ENCODE data around the gene FBXW5. TPM values are rescaled to one million over a fixed set of nuclear protein-coding genes. Genes with fewer than 3 reads are reported as not detected.

The FBXW5 gene
- total RNA-seq, 1 experiment from 2014 or later: 40.4 TPM

DNA sequence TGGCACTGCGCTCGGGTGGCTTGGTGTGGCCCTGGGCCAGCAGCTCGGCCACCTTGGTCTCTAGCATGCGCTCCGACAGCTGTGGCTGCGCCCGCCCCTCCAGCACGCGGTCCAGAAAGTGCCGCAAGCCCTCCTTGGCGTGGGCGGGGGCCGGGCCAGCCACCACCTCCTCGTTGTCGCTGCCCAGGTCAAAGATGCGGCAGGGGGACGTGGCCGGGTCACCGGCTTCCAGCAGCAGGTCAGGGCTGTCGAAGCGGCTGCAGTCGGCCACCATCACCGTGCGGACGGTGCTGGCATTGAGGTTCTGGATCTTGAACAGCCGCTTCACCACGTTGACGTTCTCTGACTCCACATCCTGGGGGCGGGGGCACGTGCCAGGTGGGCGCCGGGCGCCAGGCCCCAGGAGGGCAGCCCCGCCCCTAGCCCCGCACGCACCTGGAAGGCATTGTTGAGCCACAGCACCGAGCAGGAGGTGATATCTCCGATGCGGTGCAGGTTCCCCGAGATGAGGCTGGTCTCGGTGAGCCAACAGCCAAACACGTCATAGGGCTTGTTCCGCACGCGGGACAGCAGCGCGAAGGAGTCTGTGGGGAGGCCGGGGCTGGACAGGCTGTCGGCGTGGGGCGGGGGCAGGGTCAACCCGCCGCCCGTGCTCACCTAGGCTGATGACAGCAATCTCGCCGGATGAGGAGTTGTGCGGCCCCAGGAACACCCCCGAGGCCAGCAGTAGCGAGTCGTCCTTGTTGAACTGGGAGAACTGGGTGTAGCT lies 2.2 kb downstream of the FBXW5 start:
- Histone ChIP-seq H3K4me1 (peaks cover 3% of the 10 kb centered on the region; the same call in 1 of the 2 replicates), H3K36me3 (peaks cover 46% of the 10 kb centered on the region), H3K4me3 (no peak overlapping the region), H3K27ac (no peak overlapping the region), H3K9me3 (replicated peaks) (0 out of 2 replicates have a peak, but pooled peaks cover 2% of the 10 kb centered on the region), H3K27me3 (peaks cover 3% of the 10 kb centered on the region; the same call in 1 of the 2 replicates)
- no peak for DNase-seq

DNA sequence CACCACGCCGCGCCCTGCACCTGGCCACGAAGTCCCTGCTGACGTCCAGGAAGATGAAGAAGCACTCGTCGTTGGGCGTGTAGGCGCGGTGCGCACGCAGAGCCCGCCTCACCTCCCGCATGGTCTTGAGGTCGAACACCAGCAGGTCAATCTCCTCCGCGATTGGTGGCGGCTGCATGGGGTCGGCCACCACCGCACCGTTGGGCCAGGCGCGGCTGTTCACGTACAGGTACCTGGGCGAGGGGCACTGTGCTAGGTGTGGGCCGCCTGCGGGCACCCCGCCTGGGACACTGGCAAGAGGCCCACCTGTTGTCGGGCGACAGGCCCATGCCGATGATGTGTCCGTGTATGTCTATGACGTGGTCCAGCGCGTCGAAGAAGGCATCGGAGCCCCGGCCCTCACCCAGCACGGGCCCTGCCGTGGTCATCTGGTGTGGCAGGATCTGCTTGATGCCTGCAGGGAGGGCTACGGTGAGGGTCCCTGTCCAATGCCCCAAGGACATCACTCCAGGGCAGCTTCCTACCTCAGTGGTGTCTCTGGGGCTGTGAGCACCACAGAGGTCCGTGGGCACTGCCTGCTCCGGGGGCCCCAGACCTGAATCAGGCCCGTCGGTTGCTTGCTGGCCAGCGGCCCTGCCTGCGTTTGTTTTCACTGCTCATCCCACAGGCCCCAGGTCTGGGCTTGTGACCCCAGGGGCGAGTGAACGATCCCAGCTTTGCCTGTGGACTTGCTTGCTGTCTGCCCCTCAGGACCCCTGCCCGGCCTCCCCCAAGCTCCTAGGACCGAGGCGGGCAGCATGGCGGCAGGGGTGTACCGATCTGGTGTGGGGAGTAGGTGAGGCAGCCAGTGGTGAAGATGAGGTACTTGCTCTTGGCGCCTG lies 3.1 kb downstream of the FBXW5 start:
- no peak overlapping the region for H3K4me3 ChIP-seq
- no peak for DNase-seq
- no peak overlapping the region for H3K27ac ChIP-seq
- H3K4me1 ChIP-seq: peaks cover 3% of the 10 kb centered on the region; the same call in 1 of the 2 replicates
- H3K36me3 ChIP-seq: peaks cover 48% of the 10 kb centered on the region
- no peaks in the 10 kb centered on the region for H3K27me3 ChIP-seq
- 0 out of 2 replicates have a peak, but pooled peaks cover 2% of the 10 kb centered on the region for H3K9me3 ChIP-seq (replicated peaks)

DNA sequence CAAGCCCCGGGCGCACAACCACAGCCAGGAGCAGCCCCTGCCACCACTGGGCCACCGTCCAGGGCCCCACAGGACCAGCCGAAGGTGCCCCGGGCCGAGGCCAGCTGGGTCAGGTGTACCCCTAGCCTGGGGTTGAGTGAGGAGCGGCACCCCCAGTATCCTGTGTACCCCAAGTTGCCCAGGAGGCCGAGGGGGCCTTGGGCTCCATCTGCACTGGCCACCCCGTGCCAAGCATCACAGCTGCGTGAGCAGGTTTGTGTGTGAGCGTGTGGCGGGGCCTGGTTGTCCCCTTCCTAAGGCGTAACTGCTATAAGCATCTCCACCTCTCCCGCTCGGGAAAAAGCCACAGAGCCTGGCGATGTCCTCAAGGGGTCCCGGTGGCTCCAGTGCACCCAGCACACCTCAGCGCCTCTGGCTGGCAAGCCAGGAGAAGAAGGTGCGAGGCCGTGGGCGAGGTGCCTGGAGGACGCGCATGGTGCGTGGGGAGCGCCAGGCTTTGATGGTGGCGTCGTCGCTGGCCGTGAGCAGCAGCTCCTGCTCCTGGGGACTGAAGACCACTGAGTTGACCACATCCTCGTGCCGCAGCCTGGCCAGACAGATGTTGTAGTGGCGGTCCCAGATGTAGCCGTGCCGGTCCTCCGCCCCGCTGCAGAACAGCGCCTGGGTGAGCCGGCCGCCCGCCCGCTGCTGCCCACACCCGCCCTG lies 3.9 kb downstream of the FBXW5 start:
- H3K4me3 ChIP-seq: no peak overlapping the region
- H3K27me3 ChIP-seq: no peaks in the 10 kb centered on the region
- peaks cover 48% of the 10 kb centered on the region for H3K36me3 ChIP-seq
- no peak overlapping the region for H3K27ac ChIP-seq
- DNase-seq: no peak
- H3K9me3 ChIP-seq (replicated peaks): 0 out of 2 replicates have a peak, but pooled peaks cover 2% of the 10 kb centered on the region
- H3K4me1 ChIP-seq: peaks cover 3% of the 10 kb centered on the region; the same call in 1 of the 2 replicates

DNA sequence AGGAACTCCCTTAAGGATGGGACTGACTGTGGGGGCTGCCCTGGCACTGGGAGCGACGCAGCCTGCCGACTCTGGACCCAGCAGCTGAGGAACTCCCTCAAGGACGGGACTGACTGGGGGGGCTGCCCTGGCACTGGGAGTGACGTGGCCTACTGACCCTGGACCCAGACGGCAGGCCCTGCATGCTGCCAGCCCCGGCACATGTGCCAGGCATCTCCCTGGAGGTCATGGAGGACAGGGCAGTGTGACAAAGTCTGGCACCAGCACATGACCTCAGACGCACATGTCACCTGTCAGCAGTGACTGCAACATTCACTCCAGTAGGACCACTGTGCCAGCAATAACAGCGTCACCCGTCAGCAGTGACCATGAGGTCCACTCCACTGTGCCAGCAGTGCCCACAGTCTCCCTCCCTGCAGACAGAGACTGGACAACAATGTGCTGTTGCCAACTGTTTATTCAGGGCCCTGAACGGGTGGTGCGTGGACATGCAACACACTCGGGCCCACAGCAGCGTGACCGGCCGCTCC lies 4.5 kb downstream of the FBXW5 start:
- no peak overlapping the region for H3K27ac ChIP-seq
- DNase-seq: no peak
- 0 out of 2 replicates have a peak, but pooled peaks cover 2% of the 10 kb centered on the region for H3K9me3 ChIP-seq (replicated peaks)
- H3K4me3 ChIP-seq: no peak overlapping the region
- peaks cover 3% of the 10 kb centered on the region; the same call in 1 of the 2 replicates for H3K4me1 ChIP-seq
- H3K36me3 ChIP-seq: peaks cover 48% of the 10 kb centered on the region
- no peaks in the 10 kb centered on the region for H3K27me3 ChIP-seq

DNA sequence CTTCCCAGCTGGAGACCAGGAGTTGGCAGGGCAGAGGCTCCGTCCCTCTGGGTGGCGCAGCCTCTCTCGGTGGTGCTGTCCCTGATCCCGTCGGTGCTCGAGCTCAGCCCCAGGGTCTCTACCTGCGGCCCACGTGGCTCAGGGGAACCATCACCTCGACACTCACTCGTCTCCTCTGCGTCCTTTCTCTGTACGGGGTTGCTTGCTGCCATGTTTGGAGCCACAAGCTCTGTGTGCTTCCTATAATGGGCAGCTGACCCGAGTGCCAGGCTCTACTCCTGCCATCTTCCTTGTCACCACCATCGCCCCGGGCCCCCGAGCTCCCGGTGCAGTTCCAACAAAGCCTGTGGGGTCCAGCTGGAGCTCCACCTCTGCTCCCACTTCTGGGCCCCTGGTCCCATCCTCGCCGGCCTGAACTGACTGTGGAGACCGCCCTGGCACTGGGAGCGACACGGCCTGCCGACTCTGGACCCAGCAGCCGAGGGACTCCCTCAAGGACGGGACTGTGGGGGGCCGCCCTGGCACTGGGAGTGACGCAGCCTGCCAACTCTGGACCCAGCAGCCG lies 5.0 kb downstream of the FBXW5 start:
- H3K4me3 ChIP-seq: no peak overlapping the region
- H3K4me1 ChIP-seq: peaks cover 3% of the 10 kb centered on the region; the same call in 1 of the 2 replicates
- no peak overlapping the region for H3K27ac ChIP-seq
- DNase-seq: no peak
- peaks cover 50% of the 10 kb centered on the region for H3K36me3 ChIP-seq
- peaks cover 2% of the 10 kb centered on the region; the same call in 1 of the 2 replicates for H3K9me3 ChIP-seq (replicated peaks)
- no peaks in the 10 kb centered on the region for H3K27me3 ChIP-seq

DNA sequence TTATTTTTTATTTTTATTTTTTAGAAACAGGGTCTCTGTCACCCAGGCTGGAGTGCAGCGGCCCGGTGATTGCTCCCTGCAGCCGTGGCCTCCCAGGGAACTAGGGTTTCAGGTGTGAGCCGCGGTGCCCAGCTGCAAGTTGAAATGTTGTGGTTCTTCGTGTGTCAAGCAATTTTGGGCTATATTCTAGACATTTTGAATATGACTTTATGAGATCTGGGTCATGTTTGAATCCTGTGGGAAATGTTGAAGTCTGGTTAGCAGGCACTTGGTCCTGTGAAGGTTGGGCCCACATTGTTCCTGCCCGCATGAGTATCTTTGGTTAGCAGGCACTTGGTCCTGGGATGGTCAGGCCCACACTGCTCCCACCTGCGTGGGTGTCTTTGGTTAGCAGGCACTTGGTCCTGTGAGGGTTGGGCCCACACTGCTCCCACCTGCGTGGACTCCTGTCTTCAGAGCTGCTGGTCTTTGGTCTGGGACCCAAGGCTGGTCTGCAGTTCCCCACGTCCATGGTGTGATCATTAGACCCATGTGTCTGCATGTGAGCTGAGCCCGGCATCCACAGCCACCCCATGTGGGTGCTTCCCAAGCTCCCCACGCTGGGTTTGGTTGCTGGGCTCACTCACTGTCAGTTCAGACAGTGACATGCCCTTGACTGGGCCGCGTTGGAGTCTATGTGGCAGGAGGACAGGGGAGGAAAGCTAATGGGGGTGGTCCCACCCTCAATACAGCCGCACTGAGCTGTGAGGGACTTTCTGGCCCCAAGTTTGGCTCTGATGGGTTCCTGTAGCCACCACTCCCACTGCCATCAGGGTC lies 7.1 kb downstream of the FBXW5 start:
- Histone ChIP-seq H3K36me3 (peaks cover 46% of the 10 kb centered on the region), H3K27me3 (no peaks in the 10 kb centered on the region), H3K9me3 (replicated peaks) (peaks cover 2% of the 10 kb centered on the region; the same call in 1 of the 2 replicates), H3K4me1 (no peaks in the 10 kb centered on the region), H3K4me3 (no peak overlapping the region), H3K27ac (no peak overlapping the region)
- DNase-seq: no peak

DNA sequence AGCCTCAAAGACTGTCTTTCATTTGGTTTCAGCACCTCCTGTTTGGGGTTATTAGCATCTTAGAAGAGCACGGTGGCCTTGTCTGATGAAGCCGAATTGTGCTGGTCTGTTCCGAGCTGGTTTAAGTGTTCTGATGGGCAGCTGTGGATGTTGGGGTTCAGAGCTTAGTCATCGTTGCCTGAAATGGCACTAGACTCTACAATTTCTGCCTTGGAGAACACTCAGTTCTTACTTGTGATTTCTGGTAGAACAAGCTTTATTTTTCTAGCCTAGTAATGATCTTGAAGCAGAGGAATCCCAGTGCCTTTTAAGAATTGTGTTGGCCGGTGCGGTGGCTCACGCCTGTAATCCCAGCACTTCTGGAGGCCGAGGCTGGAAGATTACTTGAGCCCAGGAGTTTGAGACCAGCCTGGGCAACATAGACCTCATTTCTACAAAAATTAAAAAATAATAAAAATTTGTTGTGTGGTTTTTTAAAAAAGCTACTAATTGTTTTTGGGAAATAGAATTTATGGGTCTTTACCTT lies 7.8 kb downstream of the FBXW5 start:
- Histone ChIP-seq H3K27me3 (no peaks in the 10 kb centered on the region), H3K4me1 (no peaks in the 10 kb centered on the region), H3K9me3 (replicated peaks) (peaks cover 6% of the 10 kb centered on the region), H3K36me3 (peaks cover 43% of the 10 kb centered on the region), H3K4me3 (no peak overlapping the region), H3K27ac (no peak overlapping the region)
- DNase-seq: no peak

DNA sequence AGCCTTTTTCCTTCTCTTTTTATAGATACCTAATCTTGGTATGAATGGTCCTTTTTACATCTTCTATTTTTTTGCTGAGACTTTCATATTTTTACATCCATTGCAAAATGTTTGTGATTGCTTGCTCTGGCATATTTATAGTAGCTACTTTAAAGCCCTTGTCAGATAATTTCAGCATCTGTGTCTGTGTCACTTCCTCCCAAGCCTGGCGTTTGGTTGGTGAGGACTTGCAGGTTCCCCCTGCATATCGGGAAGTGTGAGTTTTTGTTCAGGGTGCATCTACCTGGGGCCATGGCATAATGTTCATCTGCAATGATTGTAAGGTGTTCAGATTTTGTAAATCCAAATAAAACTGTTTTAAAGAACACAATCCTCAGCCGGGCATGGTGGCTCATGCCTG lies 8.9 kb downstream of the FBXW5 start:
- DNase-seq: no peak
- no peak overlapping the region for H3K27ac ChIP-seq
- H3K4me3 ChIP-seq: no peak overlapping the region
- H3K9me3 ChIP-seq (replicated peaks): peaks cover 7% of the 10 kb centered on the region
- H3K27me3 ChIP-seq: no peaks in the 10 kb centered on the region
- no peaks in the 10 kb centered on the region for H3K4me1 ChIP-seq
- peaks cover 37% of the 10 kb centered on the region for H3K36me3 ChIP-seq

DNA sequence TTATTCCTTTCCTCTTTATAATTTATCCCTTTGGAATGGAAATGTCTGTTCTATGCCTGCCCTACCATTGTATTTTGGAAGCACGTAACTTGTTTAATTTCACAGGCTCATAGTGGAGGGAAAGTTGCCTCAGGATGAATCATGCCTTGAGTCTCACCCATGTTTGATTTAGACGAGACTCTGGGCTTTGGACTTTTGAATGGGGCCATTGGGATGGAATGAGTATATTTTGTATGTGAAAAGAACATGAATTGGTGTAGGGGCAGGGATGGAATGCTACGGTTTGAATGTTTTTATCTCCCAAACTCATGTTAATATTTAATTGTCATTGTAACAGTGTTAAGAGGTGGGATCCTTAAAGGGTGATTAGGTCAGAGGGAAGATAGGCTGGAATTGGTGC lies 10.3 kb downstream of the FBXW5 start:
- Histone ChIP-seq H3K4me1 (no peaks in the 10 kb centered on the region), H3K27me3 (no peaks in the 10 kb centered on the region), H3K9me3 (replicated peaks) (peaks cover 7% of the 10 kb centered on the region), H3K4me3 (no peak overlapping the region), H3K36me3 (peaks cover 25% of the 10 kb centered on the region), H3K27ac (no peak overlapping the region)
- DNase-seq: no peak

DNA sequence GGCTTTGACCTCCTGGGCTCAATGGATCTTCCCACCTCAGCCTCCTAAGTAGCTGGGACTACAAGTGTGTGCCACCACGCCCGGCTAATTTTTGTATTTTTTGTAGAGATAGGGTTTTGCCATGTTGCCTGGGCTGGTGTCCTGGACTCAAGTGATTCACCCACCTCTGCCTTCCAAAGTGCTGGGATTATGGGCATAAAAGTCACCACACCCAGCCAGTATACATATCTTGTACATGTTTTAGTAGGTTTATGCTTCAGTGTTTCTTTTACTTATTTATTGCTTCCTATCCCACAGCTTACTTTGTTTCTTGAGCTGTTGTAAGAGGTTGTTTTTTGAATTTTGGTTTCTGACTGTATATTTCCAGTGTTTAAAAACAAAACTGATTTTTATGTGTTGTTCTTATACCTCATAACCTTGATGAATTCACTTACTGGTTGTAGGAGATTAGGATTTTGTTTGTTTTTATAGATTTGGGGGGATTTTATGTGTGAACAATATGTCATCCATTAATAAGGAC lies 12.9 kb downstream of the FBXW5 start:
- Histone ChIP-seq H3K36me3 (peaks cover 10% of the 10 kb centered on the region), H3K4me3 (no peak overlapping the region), H3K9me3 (replicated peaks) (peaks cover 5% of the 10 kb centered on the region), H3K27ac (no peak overlapping the region), H3K4me1 (no peaks in the 10 kb centered on the region), H3K27me3 (no peaks in the 10 kb centered on the region)
- no peak for DNase-seq

DNA sequence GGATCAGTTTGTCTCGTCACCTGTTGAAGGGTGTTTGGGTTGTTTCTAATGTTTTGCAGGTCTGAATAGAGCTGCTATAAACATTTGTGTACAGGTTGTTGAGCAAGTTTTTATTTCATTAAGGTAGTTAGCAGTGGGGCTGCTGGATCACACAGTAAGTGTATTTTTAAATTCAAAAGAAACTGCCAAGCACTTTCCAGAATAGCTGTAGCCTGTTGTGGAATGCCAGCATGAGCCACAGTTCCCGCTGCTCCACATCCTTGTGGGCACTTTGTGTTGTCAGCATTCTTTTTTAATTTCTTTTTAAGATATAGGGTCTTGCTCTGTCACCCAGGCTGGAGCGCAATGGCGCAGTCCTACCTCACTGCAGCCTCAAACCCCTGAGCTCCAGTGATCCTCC lies 14.5 kb downstream of the FBXW5 start:
- peaks cover 5% of the 10 kb centered on the region for H3K9me3 ChIP-seq (replicated peaks)
- H3K27ac ChIP-seq: no peak overlapping the region
- H3K4me1 ChIP-seq: no peaks in the 10 kb centered on the region
- no peak overlapping the region for H3K4me3 ChIP-seq
- DNase-seq: no peak
- H3K27me3 ChIP-seq: no peaks in the 10 kb centered on the region
- peaks cover 10% of the 10 kb centered on the region for H3K36me3 ChIP-seq

DNA sequence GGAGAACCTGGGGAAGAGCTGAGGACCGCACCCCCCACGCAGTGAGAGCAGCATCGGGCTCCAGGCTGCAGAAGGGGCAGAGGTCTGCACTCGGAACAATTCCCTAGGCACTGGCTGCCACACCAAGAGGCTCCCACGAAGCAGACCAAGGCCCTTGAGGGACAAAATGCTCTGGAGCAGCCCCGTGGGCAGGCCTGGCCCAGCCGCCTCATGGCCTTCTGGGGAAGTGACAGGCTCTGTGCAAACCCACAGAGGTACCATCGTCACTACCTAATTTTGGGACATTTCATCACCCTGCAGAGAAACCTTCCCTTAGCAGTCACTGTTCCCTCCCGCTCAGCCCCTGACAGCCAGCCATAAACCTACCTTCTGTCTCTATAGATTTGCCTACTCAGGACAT lies 15.9 kb downstream of the FBXW5 start:
- H3K9me3 ChIP-seq (replicated peaks): peaks cover 5% of the 10 kb centered on the region; the same call in 1 of the 2 replicates
- peaks cover 10% of the 10 kb centered on the region for H3K36me3 ChIP-seq
- no peak overlapping the region for H3K4me3 ChIP-seq
- H3K27ac ChIP-seq: no peak overlapping the region
- DNase-seq: no peak
- H3K27me3 ChIP-seq: no peaks in the 10 kb centered on the region
- no peaks in the 10 kb centered on the region for H3K4me1 ChIP-seq

All from SJCRH30 (cell line).